ENCODE measurements around the gene LRRC27. TPM values are rescaled to one million over a fixed set of nuclear protein-coding genes. Genes with fewer than 3 reads are reported as not detected.
A peak's percentile ranks its signal among the peaks of the same experiment; 100 is the strongest.

Gene LRRC27
- total and polyA plus RNA-seq, 2 donors (not counting 1 experiment from before 2014, with no cell fraction given): 23.6 to 25.6 TPM

DNA sequence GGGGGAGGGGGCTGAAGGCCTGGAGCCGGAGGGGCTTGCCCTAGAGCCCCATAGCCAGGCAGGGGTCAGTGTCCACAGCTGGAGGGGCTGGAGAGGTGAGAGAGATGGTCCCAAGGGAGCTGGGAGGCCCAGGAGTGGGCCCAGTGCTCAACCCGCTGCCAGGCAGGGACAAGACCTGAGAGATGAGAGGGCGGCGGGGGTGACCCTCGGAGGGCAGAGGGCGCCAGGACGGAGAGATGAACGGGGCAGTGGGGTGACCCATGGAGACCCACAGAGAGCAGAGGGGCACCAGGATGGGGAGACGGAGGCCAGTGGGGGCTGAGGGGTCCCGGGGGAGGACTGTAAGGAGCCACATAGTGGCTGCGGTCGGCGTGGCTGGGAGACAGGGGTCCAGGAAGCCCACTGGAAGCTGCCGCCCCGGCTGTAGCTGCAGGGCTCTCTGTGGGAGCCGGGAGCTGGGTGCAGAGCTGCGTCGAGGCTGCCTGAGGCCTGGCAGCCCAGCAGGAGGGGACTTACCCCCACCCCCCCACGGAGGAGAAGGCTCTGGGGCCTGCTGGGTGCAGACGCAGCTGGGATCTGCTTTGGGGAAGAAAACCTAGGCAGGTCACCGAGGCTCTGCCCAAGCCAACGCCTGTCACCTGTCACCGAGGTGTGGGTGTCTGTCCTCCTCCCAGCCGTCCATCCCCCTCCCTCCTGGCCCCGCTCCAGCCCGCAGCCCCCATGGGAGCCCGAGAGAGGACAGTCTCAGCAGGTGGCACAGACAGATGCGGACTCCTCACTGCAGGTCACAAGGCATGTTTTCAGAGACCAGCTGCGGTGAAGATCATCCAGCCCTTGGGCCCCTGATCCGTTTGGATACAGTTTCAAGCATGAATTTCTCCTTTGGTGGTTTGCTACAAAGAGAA is 90.1 kb downstream of the LRRC27 start:
- H3K9ac ChIP-seq (ENCODE audit: low read length): peak overlapping the region; percentile 48
- peak; percentile 44 for ATAC-seq (ENCODE audit: low read depth)
- H3K9me3 Mint-ChIP-seq (ENCODE audit: insufficient read depth): no peaks in the 10 kb centered on the region
- intact Hi-C loops (cut with micrococcal nuclease): loop anchor here (1.0 to 2.0 kb wide), 2 partner anchors 21 to 25 kb away; partner anchors contain the start of gene PWWP2B
- no peaks in the 10 kb centered on the region for H3K27me3 ChIP-seq (replicated peaks in 1 of 4; ENCODE audit: control extremely low read depth in 1 of 4, control insufficient read depth in 3 of 4, insufficient read depth in 4 of 4, low read length in 3 of 4)
- H3K27ac ChIP-seq (ENCODE audit: low read length in 2 of 2): peak overlapping the region; percentile 92 to 99
- no peaks in the 10 kb centered on the region for H3K27me3 Mint-ChIP-seq
- H3K9me3 ChIP-seq (ENCODE audit: control extremely low read depth in 1 of 3, control insufficient read depth in 2 of 3, insufficient read depth in 1 of 3, low read length in 2 of 3): peaks cover 0 to 3% (median 0%) of the 10 kb centered on the region in 3 donors
- peak overlapping the region; percentile 94 for H3K27ac Mint-ChIP-seq
- H2AFZ ChIP-seq (ENCODE audit: insufficient read depth, low read depth, low read length, poor library complexity, severe bottlenecking): peak overlapping the region; percentile 12
- H3K4me1 ChIP-seq (ENCODE audit: control insufficient read depth in 2 of 2, insufficient read depth in 2 of 2, low read length in 2 of 2): peaks cover 65 to 69% of the 10 kb centered on the region in 2 donors
- H3K79me2 ChIP-seq (ENCODE audit: control insufficient read depth, insufficient read depth, low read length): peaks cover 4% of the 10 kb centered on the region
- peak overlapping the region; percentile 82 for H3K4me2 ChIP-seq (replicated peaks; ENCODE audit: low read depth, low read length, poor library complexity, severe bottlenecking)
- no peaks in the 10 kb centered on the region for H4K20me1 ChIP-seq (ENCODE audit: control insufficient read depth, insufficient read depth, low read length, poor library complexity, severe bottlenecking)
- no peak for TF ChIP-seq EZH2 (IDR thresholded peaks at IDR 0.05; ENCODE audit: borderline replicate concordance, insufficient read depth, low read depth, low read length, poor library complexity, severe bottlenecking)
- TF ChIP-seq, protein P1, sequence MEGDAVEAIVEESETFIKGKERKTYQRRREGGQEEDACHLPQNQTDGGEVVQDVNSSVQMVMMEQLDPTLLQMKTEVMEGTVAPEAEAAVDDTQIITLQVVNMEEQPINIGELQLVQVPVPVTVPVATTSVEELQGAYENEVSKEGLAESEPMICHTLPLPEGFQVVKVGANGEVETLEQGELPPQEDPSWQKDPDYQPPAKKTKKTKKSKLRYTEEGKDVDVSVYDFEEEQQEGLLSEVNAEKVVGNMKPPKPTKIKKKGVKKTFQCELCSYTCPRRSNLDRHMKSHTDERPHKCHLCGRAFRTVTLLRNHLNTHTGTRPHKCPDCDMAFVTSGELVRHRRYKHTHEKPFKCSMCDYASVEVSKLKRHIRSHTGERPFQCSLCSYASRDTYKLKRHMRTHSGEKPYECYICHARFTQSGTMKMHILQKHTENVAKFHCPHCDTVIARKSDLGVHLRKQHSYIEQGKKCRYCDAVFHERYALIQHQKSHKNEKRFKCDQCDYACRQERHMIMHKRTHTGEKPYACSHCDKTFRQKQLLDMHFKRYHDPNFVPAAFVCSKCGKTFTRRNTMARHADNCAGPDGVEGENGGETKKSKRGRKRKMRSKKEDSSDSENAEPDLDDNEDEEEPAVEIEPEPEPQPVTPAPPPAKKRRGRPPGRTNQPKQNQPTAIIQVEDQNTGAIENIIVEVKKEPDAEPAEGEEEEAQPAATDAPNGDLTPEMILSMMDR (IDR thresholded peaks at IDR 0.05): no peak
- peak overlapping the region; percentile 79 for H3K4me3 Mint-ChIP-seq
- ChIA-PET POLR2A (interaction anchor here (0.6 to 4.0 kb wide), 13 partner anchors 10 to 208 kb away, joined by 3 to 29 read pairs (median 5); partner anchors contain the start of gene PWWP2B), CTCF (interaction anchor here (0.8 to 4.1 kb wide), 11 partner anchors 10 to 150 kb away, joined by 3 to 29 read pairs (median 5); no protein-coding TSS in a partner anchor)
- H3K4me1 Mint-ChIP-seq: peaks cover 59% of the 10 kb centered on the region
- peak; percentile 85 for DNase-seq
- 15% methylated on average over 22 of the region's 30 CpGs for WGBS (ENCODE audit: insufficient coverage)
- H3K4me3 ChIP-seq (ENCODE audit: control extremely low read depth in 1 of 5, extremely low read depth in 1 of 5, insufficient read depth in 1 of 5, low read depth in 2 of 5, low read length in 4 of 5): peak overlapping the region in 4 of 5 experiments; percentile 17 to 46 (median 24)
- peaks cover 0 to 2% of the 10 kb centered on the region in 2 experiments for H3K36me3 ChIP-seq (replicated peaks in 1 of 2; ENCODE audit: control extremely low read depth in 1 of 2, control insufficient read depth in 1 of 2, extremely low read depth in 1 of 2, insufficient read depth in 2 of 2, low read length in 1 of 2)
